ENCODE results near the gene DNAJB6. TPM values are rescaled to one million over a fixed set of nuclear protein-coding genes. Genes with fewer than 3 reads are reported as not detected.

Gene DNAJB6
- total RNA-seq, 2 experiments from 2014 or later = 67.8 to 80.6 TPM

DNA sequence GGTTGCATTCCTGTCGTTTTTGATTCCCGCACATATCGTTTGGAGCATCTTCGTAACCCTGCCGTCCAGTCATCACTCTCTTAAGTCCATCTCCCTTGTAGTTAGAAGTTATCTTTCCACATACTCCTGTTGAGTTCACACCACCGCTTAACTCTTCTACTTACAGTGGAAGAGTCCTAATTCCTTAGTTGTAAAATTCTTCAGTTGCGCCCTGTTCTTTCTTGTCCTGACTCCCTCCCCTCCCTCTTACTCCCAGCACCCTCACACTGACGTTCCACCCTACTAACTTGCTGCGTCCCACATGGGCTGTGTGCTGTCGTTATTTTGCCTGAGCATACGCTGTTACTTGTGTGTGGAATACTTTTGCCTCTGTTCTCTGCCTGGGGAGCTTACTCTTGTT, 11.7 kb downstream of the DNAJB6 start:
- ATAC-seq (no peak), DNase-seq (no peak)
- TF ChIP-seq, protein P1, sequence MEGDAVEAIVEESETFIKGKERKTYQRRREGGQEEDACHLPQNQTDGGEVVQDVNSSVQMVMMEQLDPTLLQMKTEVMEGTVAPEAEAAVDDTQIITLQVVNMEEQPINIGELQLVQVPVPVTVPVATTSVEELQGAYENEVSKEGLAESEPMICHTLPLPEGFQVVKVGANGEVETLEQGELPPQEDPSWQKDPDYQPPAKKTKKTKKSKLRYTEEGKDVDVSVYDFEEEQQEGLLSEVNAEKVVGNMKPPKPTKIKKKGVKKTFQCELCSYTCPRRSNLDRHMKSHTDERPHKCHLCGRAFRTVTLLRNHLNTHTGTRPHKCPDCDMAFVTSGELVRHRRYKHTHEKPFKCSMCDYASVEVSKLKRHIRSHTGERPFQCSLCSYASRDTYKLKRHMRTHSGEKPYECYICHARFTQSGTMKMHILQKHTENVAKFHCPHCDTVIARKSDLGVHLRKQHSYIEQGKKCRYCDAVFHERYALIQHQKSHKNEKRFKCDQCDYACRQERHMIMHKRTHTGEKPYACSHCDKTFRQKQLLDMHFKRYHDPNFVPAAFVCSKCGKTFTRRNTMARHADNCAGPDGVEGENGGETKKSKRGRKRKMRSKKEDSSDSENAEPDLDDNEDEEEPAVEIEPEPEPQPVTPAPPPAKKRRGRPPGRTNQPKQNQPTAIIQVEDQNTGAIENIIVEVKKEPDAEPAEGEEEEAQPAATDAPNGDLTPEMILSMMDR (IDR thresholded peaks at IDR 0.05) = no peak
- H3K4me1 Mint-ChIP-seq (ENCODE audit: low read depth) = peaks cover 69% of the 10 kb centered on the region
- H3K36me3 Mint-ChIP-seq (ENCODE audit: low read depth) = peaks cover 18% of the 10 kb centered on the region
- CTCF ChIA-PET = no interaction called here
- no peaks in the 10 kb centered on the region for H3K27me3 Mint-ChIP-seq
- POLR2A ChIA-PET = interaction anchor here (1.3 to 1.5 kb wide), 2 partner anchors 10 to 16 kb away, joined by 3 read pairs; no protein-coding TSS in a partner anchor
- intact Hi-C loops (cut with micrococcal nuclease) = no loop called here
- no peaks in the 10 kb centered on the region for H3K9me3 Mint-ChIP-seq
- peak overlapping the region; percentile 6 for H3K27ac Mint-ChIP-seq
- no peak overlapping the region for H3K4me3 Mint-ChIP-seq

DNA sequence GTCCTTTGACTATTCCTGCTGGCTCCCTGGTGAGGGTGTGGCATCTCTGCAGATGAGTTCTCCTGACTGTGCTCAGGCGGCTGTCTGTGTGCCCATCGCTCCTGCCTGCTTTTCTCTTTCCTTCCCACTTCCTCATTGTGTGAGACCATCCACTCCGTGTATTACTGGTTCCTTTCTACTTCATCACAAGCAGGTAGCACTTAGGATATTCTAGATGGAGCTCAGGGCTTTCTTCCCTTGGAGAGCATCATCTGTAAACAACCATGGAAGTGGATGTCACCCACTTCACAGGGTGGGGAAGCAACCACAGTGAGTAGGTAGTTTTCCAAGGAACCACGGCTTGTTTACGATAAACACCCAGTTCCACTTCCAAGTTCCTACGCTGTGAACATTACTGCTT, 15.7 kb downstream of the DNAJB6 start:
- H3K9me3 Mint-ChIP-seq = no peaks in the 10 kb centered on the region
- H3K27me3 Mint-ChIP-seq = no peaks in the 10 kb centered on the region
- intact Hi-C loops (cut with micrococcal nuclease) = no loop called here
- TF ChIP-seq, protein P1 (IDR thresholded peaks at IDR 0.05) = no peak
- H3K4me1 Mint-ChIP-seq (ENCODE audit: low read depth) = peaks cover 76% of the 10 kb centered on the region
- H3K36me3 Mint-ChIP-seq (ENCODE audit: low read depth) = peaks cover 15% of the 10 kb centered on the region
- DNase-seq (no peak), ATAC-seq (no peak)
- ChIA-PET CTCF (interaction anchor here (1.2 kb wide), 1 partner anchor 13 kb away, joined by 3 read pairs; no protein-coding TSS in a partner anchor), POLR2A (no interaction called here)
- no peak overlapping the region for H3K4me3 Mint-ChIP-seq
- H3K27ac Mint-ChIP-seq = peak overlapping the region; percentile 28

DNA sequence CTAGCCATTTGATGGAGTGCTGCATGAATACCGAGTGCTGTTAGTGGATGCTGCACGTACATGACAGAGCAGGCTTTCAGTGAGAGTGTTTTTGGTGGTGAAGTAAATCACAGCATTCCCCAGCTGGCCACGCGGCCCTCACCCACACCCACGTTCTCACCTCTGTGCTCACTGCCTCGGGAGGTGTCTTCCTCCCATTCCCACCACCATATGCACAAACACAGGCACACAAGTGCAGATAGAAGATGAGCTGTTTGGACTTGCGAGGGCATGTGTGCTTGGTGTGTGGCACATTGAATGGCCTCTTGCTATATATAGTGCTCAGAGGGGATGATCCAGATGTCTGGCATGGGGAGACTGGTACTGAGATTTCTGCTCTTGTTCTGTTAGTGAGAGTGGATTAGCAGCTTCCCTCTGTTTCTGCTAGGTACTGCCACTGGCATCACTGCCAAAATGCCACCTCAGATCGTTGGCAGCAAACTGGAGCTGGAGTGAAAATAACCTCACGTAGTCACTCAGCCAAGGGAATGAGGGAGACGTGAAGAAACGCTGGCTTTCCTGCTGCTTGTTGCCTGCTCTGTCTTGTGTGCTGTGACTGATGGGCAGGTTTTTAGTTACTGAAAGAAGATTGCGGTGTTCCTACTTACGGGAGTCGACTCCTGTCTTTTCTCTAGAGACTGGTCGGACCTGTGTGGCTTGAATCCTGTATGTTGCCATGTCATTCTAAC, 19.1 kb downstream of the DNAJB6 start:
- ATAC-seq = no peak
- Mint-ChIP-seq H3K27ac (peak overlapping the region; percentile 72), H3K4me1 (ENCODE audit: low read depth) (peaks cover 65% of the 10 kb centered on the region), H3K36me3 (ENCODE audit: low read depth) (peaks cover 28% of the 10 kb centered on the region), H3K4me3 (no peak overlapping the region), H3K9me3 (no peaks in the 10 kb centered on the region), H3K27me3 (no peaks in the 10 kb centered on the region)
- ChIA-PET POLR2A (interaction anchor here (1.2 to 2.0 kb wide), 2 partner anchors 10 to 23 kb away, joined by 4 to 8 read pairs; no protein-coding TSS in a partner anchor), CTCF (interaction anchor here (0.5 to 1.4 kb wide), 4 partner anchors 23 to 403 kb away, joined by 3 to 5 read pairs (median 3); no protein-coding TSS in a partner anchor)
- intact Hi-C loops (cut with micrococcal nuclease) = no loop called here
- no peak for DNase-seq
- TF ChIP-seq, protein P1 (IDR thresholded peaks at IDR 0.05) = no peak

DNA sequence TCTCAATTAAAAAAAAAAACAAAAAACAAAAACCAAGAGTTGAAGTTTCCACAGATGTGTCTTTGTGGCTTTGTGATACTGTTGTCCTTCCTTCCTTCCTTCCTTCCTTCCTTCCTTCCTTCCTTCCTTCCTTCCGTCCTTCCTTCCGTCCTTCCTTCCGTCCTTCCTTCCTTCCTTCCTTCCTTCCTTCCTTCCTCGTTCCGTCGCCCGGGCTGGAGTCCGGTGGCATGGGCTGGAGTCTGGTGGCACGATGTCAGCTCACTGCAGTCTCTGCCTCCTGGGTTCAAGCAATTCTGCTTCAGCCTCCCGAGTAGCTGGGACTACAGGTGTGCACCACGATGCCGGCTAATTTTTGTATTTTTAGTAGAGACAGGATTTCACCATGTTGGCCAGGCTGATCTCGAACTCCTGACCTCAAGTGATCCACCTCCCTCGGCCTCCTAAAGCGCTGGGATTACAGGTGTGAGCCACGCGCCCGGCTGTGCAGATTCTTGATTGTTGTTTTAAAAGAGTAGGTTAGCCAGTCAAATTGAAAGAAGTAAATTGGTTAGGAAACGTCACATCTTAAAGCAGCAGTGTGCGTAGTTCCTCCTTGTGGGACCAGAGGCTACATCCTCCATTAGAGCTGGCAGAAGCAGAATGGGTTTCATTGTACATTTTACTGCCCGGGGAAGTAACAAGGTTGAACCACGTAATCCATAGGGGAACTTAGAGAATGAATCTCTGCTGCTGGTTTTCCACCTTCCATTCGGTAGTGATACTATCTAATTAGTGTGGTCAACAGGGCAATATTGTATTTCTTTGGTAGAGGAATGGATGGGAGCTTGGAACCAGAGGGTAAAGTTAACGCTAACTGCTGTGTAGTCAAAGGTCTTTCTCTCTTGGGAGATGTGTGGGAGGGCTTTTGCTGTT, 20.6 kb downstream of the DNAJB6 start:
- H3K27ac Mint-ChIP-seq = peak overlapping the region; percentile 86
- ChIA-PET POLR2A (interaction anchor here (1.2 to 2.1 kb wide), 3 partner anchors 9 to 21 kb away, joined by 3 to 7 read pairs (median 4); no protein-coding TSS in a partner anchor), CTCF (interaction anchor here (0.8 to 1.5 kb wide), 3 partner anchors 17 to 30 kb away, joined by 3 to 5 read pairs (median 4); no protein-coding TSS in a partner anchor)
- intact Hi-C loops (cut with micrococcal nuclease) = no loop called here
- no peaks in the 10 kb centered on the region for H3K27me3 Mint-ChIP-seq
- peak; percentile 51 for ATAC-seq
- H3K9me3 Mint-ChIP-seq = no peaks in the 10 kb centered on the region
- H3K4me1 Mint-ChIP-seq (ENCODE audit: low read depth) = peaks cover 55% of the 10 kb centered on the region
- TF ChIP-seq, protein P1 (IDR thresholded peaks at IDR 0.05) = no peak
- H3K4me3 Mint-ChIP-seq = no peak overlapping the region
- peak; percentile 23 for DNase-seq
- H3K36me3 Mint-ChIP-seq (ENCODE audit: low read depth) = peaks cover 33% of the 10 kb centered on the region
